Measurements from ENCODE around the gene AGFG2. TPM values are rescaled to one million over a fixed set of nuclear protein-coding genes. Genes with fewer than 3 reads are reported as not detected.

AGFG2 gene
- total and polyA plus RNA-seq, 10 of the 15 experiments (the other 5 are each of a cell fraction or from before 2014, with no cell fraction given) = 0.90 to 71.5 (median 25.4) TPM

DNA sequence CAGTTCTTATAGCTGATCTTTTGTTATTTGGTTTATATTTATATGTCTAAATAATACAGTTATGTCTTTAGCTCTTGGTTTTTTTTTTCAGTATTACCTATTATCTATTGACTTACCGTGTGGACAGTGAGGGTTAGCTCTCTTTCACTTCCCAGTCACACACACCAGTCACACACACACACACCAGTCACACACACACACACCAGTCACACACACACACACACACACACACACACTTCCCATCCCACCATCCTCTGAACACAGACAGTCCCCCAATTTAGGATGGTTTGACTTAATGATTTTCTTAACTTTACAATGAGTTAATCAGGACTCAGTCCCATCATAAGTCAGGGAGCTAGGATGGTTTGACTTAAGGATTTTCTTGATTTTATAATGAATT is 18.9 kb upstream of the AGFG2 start (continued):
- TF ChIP-seq, protein P1, sequence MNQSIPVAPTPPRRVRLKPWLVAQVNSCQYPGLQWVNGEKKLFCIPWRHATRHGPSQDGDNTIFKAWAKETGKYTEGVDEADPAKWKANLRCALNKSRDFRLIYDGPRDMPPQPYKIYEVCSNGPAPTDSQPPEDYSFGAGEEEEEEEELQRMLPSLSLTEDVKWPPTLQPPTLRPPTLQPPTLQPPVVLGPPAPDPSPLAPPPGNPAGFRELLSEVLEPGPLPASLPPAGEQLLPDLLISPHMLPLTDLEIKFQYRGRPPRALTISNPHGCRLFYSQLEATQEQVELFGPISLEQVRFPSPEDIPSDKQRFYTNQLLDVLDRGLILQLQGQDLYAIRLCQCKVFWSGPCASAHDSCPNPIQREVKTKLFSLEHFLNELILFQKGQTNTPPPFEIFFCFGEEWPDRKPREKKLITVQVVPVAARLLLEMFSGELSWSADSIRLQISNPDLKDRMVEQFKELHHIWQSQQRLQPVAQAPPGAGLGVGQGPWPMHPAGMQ (IDR thresholded peaks at IDR 0.05; ENCODE audit: borderline replicate concordance) = no peak
- TF ChIP-seq TBL1XR1 (IDR thresholded peaks at IDR 0.05; ENCODE audit: low read depth, low read length) (no peak), IKZF2 (IDR thresholded peaks at IDR 0.05) (peak in 1 of 2 experiments; percentile 37; a peak in 1 of 4 replicates), FOXK2 (IDR thresholded peaks at IDR 0.05) (no peak), MYC (IDR thresholded peaks at IDR 0.05; ENCODE audit: insufficient read depth, insufficient read length, insufficient replicate concordance, low read length, severe bottlenecking) (no peak), ZNF274 (IDR thresholded peaks at IDR 0.05; ENCODE audit: insufficient read depth, insufficient read length) (no peak), GABPA (IDR thresholded peaks at IDR 0.05; ENCODE audit: low read depth) (peak; percentile 47; the same call in 1 of the 2 replicates), EGR1 (IDR thresholded peaks at IDR 0.05; ENCODE audit: borderline replicate concordance in 1 of 2, low read depth in 2 of 2, low read length in 2 of 2) (no peak), BCL11A (IDR thresholded peaks at IDR 0.05; ENCODE audit: low read depth, low read length) (no peak), MTA2 (IDR thresholded peaks at IDR 0.05; ENCODE audit: low read depth) (no peak), FOXM1 (IDR thresholded peaks at IDR 0.05; ENCODE audit: low read depth, low read length) (no peak), SUZ12 (IDR thresholded peaks at IDR 0.05; ENCODE audit: unreplicated experiment) (no peak), IRF4 (IDR thresholded peaks at IDR 0.05; ENCODE audit: low read depth, low read length) (0 out of 2 replicates have a peak, but pooled peaks have one; percentile 14), TCF12 (IDR thresholded peaks at IDR 0.05; ENCODE audit: low read depth, low read length) (no peak), ZNF24 (IDR thresholded peaks at IDR 0.05) (no peak), HCFC1 (IDR thresholded peaks at IDR 0.05; ENCODE audit: low read length) (no peak), FOS (IDR thresholded peaks at IDR 0.05; ENCODE audit: borderline replicate concordance, extremely low read depth, insufficient read length) (no peak), CBX5 (IDR thresholded peaks at IDR 0.05; ENCODE audit: low read depth) (no peak), SMAD1 (IDR thresholded peaks at IDR 0.05; ENCODE audit: low read depth, partially characterized antibody) (no peak), SREBF2 (IDR thresholded peaks at IDR 0.05; ENCODE audit: low read length) (no peak)
- TF ChIP-seq, protein P2, sequence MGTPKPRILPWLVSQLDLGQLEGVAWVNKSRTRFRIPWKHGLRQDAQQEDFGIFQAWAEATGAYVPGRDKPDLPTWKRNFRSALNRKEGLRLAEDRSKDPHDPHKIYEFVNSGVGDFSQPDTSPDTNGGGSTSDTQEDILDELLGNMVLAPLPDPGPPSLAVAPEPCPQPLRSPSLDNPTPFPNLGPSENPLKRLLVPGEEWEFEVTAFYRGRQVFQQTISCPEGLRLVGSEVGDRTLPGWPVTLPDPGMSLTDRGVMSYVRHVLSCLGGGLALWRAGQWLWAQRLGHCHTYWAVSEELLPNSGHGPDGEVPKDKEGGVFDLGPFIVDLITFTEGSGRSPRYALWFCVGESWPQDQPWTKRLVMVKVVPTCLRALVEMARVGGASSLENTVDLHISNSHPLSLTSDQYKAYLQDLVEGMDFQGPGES (IDR thresholded peaks at IDR 0.05) = no peak
- TF ChIP-seq, protein P3, sequence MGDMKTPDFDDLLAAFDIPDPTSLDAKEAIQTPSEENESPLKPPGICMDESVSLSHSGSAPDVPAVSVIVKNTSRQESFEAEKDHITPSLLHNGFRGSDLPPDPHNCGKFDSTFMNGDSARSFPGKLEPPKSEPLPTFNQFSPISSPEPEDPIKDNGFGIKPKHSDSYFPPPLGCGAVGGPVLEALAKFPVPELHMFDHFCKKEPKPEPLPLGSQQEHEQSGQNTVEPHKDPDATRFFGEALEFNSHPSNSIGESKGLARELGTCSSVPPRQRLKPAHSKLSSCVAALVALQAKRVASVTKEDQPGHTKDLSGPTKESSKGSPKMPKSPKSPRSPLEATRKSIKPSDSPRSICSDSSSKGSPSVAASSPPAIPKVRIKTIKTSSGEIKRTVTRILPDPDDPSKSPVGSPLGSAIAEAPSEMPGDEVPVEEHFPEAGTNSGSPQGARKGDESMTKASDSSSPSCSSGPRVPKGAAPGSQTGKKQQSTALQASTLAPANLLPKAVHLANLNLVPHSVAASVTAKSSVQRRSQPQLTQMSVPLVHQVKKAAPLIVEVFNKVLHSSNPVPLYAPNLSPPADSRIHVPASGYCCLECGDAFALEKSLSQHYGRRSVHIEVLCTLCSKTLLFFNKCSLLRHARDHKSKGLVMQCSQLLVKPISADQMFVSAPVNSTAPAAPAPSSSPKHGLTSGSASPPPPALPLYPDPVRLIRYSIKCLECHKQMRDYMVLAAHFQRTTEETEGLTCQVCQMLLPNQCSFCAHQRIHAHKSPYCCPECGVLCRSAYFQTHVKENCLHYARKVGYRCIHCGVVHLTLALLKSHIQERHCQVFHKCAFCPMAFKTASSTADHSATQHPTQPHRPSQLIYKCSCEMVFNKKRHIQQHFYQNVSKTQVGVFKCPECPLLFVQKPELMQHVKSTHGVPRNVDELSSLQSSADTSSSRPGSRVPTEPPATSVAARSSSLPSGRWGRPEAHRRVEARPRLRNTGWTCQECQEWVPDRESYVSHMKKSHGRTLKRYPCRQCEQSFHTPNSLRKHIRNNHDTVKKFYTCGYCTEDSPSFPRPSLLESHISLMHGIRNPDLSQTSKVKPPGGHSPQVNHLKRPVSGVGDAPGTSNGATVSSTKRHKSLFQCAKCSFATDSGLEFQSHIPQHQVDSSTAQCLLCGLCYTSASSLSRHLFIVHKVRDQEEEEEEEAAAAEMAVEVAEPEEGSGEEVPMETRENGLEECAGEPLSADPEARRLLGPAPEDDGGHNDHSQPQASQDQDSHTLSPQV (IDR thresholded peaks at IDR 0.05) = no peak
- TF ChIP-seq, protein P4, sequence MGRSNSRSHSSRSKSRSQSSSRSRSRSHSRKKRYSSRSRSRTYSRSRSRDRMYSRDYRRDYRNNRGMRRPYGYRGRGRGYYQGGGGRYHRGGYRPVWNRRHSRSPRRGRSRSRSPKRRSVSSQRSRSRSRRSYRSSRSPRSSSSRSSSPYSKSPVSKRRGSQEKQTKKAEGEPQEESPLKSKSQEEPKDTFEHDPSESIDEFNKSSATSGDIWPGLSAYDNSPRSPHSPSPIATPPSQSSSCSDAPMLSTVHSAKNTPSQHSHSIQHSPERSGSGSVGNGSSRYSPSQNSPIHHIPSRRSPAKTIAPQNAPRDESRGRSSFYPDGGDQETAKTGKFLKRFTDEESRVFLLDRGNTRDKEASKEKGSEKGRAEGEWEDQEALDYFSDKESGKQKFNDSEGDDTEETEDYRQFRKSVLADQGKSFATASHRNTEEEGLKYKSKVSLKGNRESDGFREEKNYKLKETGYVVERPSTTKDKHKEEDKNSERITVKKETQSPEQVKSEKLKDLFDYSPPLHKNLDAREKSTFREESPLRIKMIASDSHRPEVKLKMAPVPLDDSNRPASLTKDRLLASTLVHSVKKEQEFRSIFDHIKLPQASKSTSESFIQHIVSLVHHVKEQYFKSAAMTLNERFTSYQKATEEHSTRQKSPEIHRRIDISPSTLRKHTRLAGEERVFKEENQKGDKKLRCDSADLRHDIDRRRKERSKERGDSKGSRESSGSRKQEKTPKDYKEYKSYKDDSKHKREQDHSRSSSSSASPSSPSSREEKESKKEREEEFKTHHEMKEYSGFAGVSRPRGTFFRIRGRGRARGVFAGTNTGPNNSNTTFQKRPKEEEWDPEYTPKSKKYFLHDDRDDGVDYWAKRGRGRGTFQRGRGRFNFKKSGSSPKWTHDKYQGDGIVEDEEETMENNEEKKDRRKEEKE (IDR thresholded peaks at IDR 0.05) = no peak

Measured in GM12878 (cell line).